GM12892 (cell line): ENCODE results near the gene SCYGR3.

ENCODE experiments used
- POLR2A ChIP-seq: IDR thresholded peaks from 2 replicates; pipeline ENCODE4 v1.6.1; 2011; ENCODE audit warnings: low read depth, low read length, control low read depth
- POLR2AphosphoS5 ChIP-seq: IDR thresholded peaks from 2 replicates; pipeline ENCODE4 v1.6.1; 2011; ENCODE audit warnings: low read depth, low read length, control low read depth

DNA sequence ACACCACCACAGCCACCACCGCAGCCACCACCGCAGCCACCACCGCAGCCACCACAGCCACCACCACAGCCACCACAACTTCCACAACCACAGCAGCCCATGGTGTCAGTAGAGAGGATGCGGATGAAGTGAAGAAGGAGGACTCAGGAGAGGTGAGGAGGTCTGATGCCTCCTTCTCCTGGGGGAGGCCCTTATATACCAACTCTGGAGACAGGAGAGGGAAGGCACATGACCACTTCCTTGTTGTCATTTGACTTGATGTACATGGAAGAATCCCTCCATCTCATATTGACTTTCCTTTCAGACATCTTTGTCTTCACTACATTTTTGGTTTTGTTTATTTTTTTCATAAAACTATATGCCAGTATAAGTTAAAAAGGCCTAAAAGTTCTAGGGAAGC, at the start of gene SCYGR3:
- TF ChIP-seq POLR2A (no peak), POLR2AphosphoS5 (no peak)
